Left renal pelvis (tissue), 4 donors: ENCODE results near the gene COPS4. TPM values are rescaled to one million over a fixed set of nuclear protein-coding genes. Genes with fewer than 3 reads are reported as not detected.

Experiments
- DNase-seq, 4 donors: peaks; one replicate each; pipeline ENCODE4 v3.0.0-alpha.2; 2013; ENCODE audit warnings: low read depth in 4 of 4, low spot score in 3 of 4
- polyA plus RNA-seq, 4 donors: library from polyadenylated mRNA; unstranded; fragments of 120-200 nt; gene quantifications; one replicate each; pipeline ENCODE4 v1.2.1, GENCODE V29; 2013; ENCODE audit not compliant: insufficient read length in 4 of 4

COPS4 gene
- polyA plus RNA-seq, 4 donors = 70.4 to 96.1 (median 77.0) TPM

DNA sequence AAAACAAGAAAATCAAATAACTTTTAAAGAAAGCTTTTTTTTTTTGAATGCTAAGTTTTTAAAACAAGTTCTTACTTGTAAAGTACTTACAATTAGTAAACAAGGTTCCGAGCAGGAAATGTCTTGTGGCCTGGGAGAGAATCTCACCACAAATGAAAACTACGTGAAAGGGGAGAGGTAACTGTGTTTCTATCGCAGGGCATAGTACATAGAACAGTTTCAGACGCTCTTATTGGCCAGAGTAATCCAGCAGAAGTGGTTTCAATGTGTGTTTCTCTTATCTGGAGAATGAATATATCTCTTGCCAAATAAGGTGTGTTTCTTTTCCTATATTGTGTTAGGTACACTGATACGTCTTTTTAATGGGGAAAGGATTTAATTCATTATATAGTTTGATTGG, 79.6 kb downstream of the COPS4 start, which contains the start of gene PLAC8:
PLAC8 (minus strand) TSS at position 154 of the 400 bp plus-strand sequence. CDS start 6,808 bp downstream, outside the sequence.
- no peak for DNase-seq

DNA sequence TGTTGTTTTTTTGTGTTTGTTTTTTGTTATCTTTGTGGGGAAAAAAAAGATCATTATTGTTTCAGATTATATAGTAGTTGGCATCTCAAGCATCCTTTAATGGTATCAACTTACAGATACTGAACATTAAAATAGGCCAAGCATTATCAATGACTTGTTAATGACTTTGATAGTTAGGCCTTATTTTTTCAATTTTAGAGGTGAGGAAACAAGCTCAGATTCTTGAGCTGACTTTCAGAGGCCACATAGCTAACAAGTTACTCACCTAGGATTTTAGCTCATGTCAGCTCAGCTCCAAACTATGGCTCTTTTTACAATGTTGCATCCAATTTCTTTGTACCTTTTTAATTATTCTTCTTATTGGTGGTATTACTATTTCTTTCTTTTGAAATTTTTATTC, 80.0 kb downstream of the COPS4 start:
- no peak for DNase-seq

DNA sequence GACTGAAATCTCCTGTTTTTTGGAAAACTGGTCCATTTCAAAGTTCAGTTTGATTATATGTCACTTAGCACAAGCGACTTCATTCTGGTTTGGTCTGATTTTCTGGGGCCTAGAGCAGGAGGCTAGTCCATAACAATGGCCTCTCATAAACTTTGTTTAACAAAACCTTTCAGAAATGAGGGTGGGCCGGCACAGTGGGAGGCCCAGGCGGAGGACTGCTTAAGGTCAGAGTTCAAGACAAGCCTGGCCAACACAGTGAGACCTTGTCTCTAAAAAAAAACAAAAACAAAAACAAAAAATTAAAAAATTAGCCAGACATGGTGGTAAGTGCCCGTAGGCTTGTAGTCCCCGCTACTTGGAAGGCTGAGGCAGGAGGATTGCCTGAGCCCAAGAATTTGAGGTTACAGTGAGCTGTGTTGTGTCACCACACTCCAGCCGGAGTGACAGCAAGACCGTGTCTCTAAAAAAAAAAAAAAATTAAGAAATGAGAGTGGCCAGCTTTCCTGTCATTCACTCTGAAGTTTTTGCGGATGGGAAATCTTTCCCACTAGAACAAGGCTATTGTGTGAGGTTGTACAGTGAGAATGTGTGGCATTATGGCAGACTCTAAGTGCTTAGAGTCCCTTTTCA, 80.8 kb downstream of the COPS4 start:
- no peak for DNase-seq

DNA sequence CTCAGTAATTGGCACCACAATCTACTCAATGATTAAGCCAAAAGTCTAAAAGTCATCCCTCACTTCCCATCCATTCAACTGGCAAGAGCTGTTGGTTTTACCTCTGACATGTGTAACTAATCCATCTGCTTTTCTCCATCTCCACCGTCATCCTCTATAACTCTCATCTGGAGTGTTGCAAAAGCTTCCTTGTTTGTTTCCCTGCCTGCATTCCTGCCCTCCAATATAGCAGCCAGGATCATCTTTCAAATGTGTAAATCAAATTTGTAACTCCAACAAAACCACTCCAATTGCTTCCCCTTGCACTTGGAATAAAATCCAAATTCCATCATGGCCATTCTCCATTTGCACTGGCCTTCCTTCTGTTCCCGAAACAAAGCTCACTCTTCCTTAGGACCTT, 83.9 kb downstream of the COPS4 start:
- DNase-seq = no peak

DNA sequence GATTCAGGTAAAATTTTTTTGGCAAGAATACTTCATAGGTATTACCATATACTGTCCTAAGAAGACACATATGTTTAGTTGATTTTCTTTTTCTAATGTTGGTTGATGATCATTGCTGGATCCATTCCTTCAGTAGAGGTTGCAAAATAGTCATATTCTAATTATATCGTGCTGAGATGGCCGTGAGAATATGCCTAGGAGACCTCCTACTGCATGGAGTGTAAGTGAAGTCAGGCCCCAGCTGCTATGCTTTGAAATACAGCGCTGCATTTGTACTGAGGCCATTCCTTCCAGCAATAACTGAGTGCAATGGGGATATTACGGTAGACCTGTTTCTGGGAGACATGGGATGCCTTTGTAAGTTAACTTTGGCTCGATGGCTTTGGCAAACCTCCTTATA, 86.3 kb downstream of the COPS4 start:
- DNase-seq = no peak

DNA sequence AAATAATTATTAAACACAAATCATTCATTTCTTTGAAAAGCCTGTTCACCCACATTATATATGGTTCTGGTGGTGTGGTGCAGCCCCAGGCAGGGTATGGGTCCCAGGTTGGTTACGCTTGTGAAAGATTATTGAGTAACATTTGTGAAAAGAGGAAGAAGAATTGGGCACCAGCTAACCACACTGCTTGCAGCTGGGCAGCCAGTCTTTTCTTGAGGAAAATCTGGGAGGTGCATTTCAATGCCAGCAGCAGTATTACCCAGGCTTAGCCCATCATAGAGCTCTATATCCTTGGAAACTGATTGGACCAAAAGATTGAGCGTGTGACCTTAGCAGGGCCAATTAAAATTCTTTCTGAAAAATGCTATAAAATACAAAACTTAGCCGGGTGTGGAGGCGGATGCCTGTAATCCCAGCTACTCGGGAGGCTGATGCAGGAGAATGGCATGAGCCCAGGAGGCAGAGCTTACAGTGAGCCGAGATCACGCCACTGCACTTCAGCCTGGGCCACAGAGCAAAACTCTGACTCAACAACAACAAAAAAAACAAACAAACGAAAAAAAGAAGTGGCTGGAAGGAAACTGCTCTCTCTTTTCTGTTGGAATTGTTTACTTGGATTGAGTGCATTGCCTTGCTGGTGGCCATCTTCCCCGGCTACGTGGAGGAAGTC, 89.3 kb downstream of the COPS4 start:
- DNase-seq = no peak

Other genes with a start within 250 kb of the COPS4 start
- 10 to 100 TPM; 30.7 to 49.0 (median 34.2) TPM for gene SCD5, start 236.4 kb upstream of the COPS4 start, polyA plus RNA-seq
- gene SEC31A, start 144.0 kb upstream of the COPS4 start, polyA plus RNA-seq = 100 to 1,000 TPM; 238 to 289 (median 252) TPM
- 10 to 100 TPM in 3 of 4 donors, 1 to 10 TPM in 1; 6.8 to 12.0 (median 11.2) TPM for gene THAP9, start 134.4 kb upstream of the COPS4 start, polyA plus RNA-seq
- 10 to 100 TPM; 13.9 to 19.6 (median 16.1) TPM for gene LIN54, start 24.4 kb upstream of the COPS4 start, polyA plus RNA-seq
- gene PLAC8, start 79.5 kb downstream of the COPS4 start, polyA plus RNA-seq = 1 to 10 TPM; 1.9 to 3.3 (median 2.9) TPM
- gene COQ2, start 249.6 kb downstream of the COPS4 start, polyA plus RNA-seq = 10 to 100 TPM; 14.3 to 18.3 (median 15.7) TPM